Fibroblast of lung (primary cell): ENCODE results near the gene NTN1.

Source experiments
- EZH2 ChIP-seq: IDR thresholded peaks from 2 replicates; pipeline ENCODE4 v1.5.1; 2012; ENCODE audit warnings: low read length, control low read depth, mild to moderate bottlenecking; ENCODE audit errors: missing control alignments
- TF ChIP-seq, protein P1 (sequence below), 2 donors: IDR thresholded peaks in 1 of 2; conservative IDR thresholded peaks in 1 of 2; 1 replicate in 1 of 2; 2 replicates in 1 of 2; pipeline ENCODE4 v1.5.1; 2011 to 2012; ENCODE audit warnings: low read length in 2 of 2, control low read depth in 1 of 2, inconsistent platforms in 1 of 2, low read depth in 1 of 2, mild to moderate bottlenecking in 1 of 2

DNA sequence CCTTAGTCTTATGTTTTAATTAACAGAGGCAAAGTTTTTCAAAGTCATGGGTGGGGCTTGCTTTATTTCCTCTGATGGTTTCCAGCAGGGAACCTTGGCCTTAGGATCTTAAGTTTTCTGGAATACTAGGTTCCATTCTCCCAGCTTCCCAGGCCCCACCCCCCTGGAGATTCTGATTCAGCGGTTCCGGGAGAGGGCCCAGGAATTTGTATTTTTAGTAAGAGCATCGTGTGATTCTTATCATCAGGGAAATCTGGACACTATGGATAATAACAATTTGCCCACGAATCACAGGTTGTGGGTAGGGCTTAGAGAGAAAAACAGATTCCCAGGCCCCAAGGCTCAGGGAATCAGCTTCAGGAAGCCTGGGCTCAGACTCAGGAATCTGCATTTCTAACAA is 263.6 kb downstream of the NTN1 start:
- TF ChIP-seq, protein P1, sequence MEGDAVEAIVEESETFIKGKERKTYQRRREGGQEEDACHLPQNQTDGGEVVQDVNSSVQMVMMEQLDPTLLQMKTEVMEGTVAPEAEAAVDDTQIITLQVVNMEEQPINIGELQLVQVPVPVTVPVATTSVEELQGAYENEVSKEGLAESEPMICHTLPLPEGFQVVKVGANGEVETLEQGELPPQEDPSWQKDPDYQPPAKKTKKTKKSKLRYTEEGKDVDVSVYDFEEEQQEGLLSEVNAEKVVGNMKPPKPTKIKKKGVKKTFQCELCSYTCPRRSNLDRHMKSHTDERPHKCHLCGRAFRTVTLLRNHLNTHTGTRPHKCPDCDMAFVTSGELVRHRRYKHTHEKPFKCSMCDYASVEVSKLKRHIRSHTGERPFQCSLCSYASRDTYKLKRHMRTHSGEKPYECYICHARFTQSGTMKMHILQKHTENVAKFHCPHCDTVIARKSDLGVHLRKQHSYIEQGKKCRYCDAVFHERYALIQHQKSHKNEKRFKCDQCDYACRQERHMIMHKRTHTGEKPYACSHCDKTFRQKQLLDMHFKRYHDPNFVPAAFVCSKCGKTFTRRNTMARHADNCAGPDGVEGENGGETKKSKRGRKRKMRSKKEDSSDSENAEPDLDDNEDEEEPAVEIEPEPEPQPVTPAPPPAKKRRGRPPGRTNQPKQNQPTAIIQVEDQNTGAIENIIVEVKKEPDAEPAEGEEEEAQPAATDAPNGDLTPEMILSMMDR (conservative IDR thresholded peaks at IDR 0.05 in 1 of 2, IDR thresholded peaks at IDR 0.05 in 1 of 2; ENCODE audit: low read depth in 1 of 2, low read length in 2 of 2) = no peak
- TF ChIP-seq EZH2 = no peak
